Muscle layer of duodenum (tissue), 2 donors: Measurements from ENCODE around the gene SLC6A8.

ENCODE experiments used
- H3K27ac ChIP-seq: one replicate; pipeline ENCODE4 v1.7.0; 2013; ENCODE audit warnings: mild to moderate bottlenecking, low read length
- H3K27me3 ChIP-seq: one replicate; pipeline ENCODE4 v1.7.0; 2013; ENCODE audit warnings: low read depth, mild to moderate bottlenecking, control low read depth, low read length
- H3K36me3 ChIP-seq, 2 donors: one replicate each; pipeline ENCODE4 v1.7.0; 2013; ENCODE audit warnings: low read length in 2 of 2, control low read depth in 1 of 2, mild to moderate bottlenecking in 1 of 2; ENCODE audit not compliant: insufficient read depth in 2 of 2, control insufficient read depth in 1 of 2
- H3K4me1 ChIP-seq, 2 donors: one replicate each; pipeline ENCODE4 v1.7.0; 2013; ENCODE audit warnings: low read length in 2 of 2, mild to moderate bottlenecking in 2 of 2, control low read depth in 1 of 2, moderate library complexity in 1 of 2; ENCODE audit not compliant: insufficient read depth in 2 of 2, control insufficient read depth in 1 of 2
- H3K4me3 ChIP-seq, 2 donors: one replicate each; pipeline ENCODE4 v1.7.0; 2013; ENCODE audit warnings: low read length in 2 of 2, low read depth in 1 of 2, mild to moderate bottlenecking in 1 of 2
- H3K9me3 ChIP-seq, 2 donors: one replicate each; pipeline ENCODE4 v1.7.0; 2013; ENCODE audit warnings: low read length in 2 of 2, control low read depth in 1 of 2, mild to moderate bottlenecking in 1 of 2; ENCODE audit not compliant: control insufficient read depth in 1 of 2
- donor health status: healthy.

The SLC6A8 gene

DNA sequence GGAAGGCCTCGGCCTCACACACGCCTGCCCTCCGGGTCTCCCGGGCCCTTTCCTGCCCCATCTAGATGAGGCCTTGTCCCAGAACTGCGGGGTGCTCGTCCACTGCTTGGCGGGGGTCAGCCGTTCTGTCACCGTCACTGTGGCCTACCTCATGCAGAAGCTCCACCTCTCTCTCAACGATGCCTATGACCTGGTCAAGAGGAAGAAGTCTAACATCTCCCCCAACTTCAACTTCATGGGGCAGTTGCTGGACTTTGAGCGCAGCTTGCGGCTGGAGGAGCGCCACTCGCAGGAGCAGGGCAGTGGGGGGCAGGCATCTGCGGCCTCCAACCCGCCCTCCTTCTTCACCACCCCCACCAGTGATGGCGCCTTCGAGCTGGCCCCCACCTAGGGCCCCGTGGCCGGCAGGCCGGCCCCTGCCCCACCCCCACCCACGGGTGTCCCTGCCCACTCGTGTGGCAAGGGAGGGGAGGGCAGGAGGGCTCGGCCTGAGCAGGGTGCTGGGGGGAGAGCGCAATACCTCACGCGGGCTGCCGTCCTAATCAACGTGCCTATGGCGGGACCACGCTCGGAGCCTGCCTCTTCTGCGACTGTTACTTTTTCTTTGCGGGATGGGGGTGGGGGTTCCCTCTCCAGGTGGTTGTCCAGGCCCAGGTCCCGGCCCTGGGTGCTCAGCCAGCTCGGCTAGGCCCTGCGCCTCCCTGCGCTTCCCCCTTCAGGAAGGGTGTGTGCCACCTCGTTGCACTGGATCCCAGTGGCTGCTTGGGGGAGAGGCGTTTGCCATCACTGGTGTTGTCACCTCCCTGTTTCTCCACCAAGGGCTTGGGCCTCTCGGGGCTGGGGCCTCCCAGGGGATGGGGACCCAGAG is 37.6 kb upstream of the SLC6A8 start:
- no peaks in the 10 kb centered on the region for H3K36me3 ChIP-seq
- H3K4me1 ChIP-seq, result peaks cover 0 to 15% of the 10 kb centered on the region in 2 donors
- no peak overlapping the region for H3K4me3 ChIP-seq
- peaks cover 0 to 8% of the 10 kb centered on the region in 2 donors for H3K9me3 ChIP-seq
- no peak overlapping the region for H3K27ac ChIP-seq
- H3K27me3 ChIP-seq, result peaks cover 4% of the 10 kb centered on the region

DNA sequence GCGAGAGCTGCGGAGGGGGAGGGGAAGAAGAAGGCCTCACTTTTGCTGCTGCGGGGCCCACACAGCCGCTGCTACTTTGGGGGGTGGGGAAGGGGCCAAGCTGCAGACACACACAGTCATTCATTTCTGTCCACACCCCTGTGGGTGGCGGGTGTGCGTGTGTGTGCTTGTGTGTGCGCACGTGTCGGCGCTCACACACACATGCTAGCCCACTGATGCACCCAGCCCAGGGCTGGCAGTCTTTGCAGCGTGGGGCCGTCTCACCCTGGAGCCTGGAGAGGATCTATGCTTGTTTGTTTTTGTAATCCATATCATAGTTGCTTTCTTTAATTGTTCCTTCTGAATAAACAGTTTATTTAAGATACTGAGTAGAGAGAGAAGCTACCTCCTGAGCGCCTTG is 36.8 kb upstream of the SLC6A8 start:
- H3K36me3 ChIP-seq, result no peaks in the 10 kb centered on the region
- peaks cover 3% of the 10 kb centered on the region for H3K27me3 ChIP-seq
- H3K4me3 ChIP-seq, result no peak overlapping the region
- H3K4me1 ChIP-seq, result peaks cover 0 to 15% of the 10 kb centered on the region in 2 donors
- no peak overlapping the region for H3K27ac ChIP-seq
- peaks cover 0 to 8% of the 10 kb centered on the region in 2 donors for H3K9me3 ChIP-seq

DNA sequence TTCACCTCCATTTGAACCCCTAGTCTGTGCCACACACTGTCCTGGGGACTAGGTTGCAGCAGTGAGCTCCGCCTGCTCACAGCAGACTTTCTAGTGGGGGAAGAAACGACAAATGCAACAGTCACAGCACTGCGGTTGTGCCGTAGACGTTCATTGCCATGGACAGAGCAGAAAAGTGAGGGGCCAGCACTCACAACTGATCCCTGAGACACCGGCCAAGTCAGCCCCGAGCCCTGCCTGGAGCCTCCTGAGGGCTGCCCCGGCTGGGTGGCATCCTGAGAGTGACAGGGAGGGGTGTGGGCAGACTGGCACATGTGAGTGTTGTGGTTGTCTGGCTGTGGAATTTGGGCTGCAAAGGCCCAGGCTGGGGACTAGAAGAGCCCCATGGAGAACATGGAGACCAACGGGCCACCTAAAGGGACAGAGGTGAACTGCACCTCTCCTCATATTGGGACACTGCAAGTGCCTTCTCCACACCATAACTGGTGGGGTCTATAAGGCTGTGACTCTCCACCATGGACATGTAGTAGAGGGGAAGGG is 36.1 kb upstream of the SLC6A8 start:
- H3K9me3 ChIP-seq, result peaks cover 0 to 8% of the 10 kb centered on the region in 2 donors
- H3K36me3 ChIP-seq, result no peaks in the 10 kb centered on the region
- no peak overlapping the region for H3K4me3 ChIP-seq
- peaks cover 0 to 14% of the 10 kb centered on the region in 2 donors for H3K4me1 ChIP-seq
- no peaks in the 10 kb centered on the region for H3K27me3 ChIP-seq
- H3K27ac ChIP-seq, result no peak overlapping the region

DNA sequence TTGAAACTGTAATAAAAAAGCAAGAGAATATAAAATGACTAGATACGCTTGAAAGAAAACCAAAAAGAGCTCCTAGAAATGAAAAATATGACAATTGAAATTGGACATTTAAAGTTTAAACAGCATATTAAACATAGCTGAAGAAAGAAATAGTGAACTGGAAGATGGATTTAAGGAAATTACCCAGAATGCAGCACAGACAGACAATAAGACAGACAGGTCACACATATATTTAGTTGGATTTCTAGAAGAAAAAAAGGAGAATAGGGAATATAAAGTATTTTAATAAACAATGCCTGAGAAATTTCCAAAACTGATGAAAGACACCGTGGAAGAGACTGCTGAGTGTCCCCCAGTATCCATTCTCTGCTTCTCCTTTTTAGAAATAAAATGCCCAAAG is 34.2 kb upstream of the SLC6A8 start:
- Histone ChIP-seq H3K4me1 (no peaks in the 10 kb centered on the region), H3K9me3 (peaks cover 0 to 8% of the 10 kb centered on the region in 2 donors), H3K27ac (no peak overlapping the region), H3K27me3 (no peaks in the 10 kb centered on the region), H3K36me3 (no peaks in the 10 kb centered on the region), H3K4me3 (no peak overlapping the region)

DNA sequence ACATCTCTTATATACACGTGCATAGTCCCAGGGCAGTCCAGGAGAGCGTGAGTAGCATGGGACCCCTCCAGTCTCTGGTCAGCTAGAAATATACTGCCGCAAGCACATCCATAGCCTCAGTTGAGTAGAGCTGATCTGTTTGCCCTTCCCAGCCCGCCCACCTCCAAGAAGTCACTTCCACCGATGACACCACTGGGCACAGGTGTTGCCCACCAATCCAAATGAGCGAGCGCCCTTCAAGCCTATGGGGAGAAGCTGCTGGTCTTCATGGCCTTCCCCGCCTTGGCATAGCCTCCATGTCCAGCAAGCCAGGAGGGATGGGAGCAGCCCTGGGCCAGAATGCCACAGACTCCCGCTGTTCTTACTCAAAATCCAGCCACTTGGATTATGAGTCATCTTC is 30.6 kb upstream of the SLC6A8 start:
- no peaks in the 10 kb centered on the region for H3K27me3 ChIP-seq
- H3K9me3 ChIP-seq, result peaks cover 0 to 8% of the 10 kb centered on the region in 2 donors
- no peak overlapping the region for H3K4me3 ChIP-seq
- no peak overlapping the region for H3K27ac ChIP-seq
- no peaks in the 10 kb centered on the region for H3K4me1 ChIP-seq
- no peaks in the 10 kb centered on the region for H3K36me3 ChIP-seq

DNA sequence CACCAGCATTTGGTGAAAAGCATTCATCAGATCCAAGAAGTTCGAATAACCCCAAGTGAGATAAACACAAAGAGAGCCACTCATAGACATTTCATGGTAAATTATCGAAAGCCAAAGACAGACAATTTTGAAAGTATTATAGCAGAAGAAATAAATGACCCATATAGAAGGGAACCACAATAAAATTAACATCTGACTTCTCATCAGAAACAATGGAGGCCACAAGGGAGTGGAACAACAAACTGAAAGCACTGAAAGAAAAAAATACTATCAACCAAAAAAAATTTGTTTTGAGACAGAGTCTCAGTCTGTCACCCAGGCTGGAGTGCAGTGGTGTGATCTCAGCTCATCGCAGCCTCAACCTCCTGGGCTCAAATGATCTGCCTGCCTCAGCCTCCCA is 28.5 kb upstream of the SLC6A8 start:
- Histone ChIP-seq H3K9me3 (peaks cover 0 to under 1% of the 10 kb centered on the region in 2 donors), H3K4me1 (no peaks in the 10 kb centered on the region), H3K27me3 (no peaks in the 10 kb centered on the region), H3K36me3 (no peaks in the 10 kb centered on the region), H3K27ac (no peak overlapping the region), H3K4me3 (no peak overlapping the region)

DNA sequence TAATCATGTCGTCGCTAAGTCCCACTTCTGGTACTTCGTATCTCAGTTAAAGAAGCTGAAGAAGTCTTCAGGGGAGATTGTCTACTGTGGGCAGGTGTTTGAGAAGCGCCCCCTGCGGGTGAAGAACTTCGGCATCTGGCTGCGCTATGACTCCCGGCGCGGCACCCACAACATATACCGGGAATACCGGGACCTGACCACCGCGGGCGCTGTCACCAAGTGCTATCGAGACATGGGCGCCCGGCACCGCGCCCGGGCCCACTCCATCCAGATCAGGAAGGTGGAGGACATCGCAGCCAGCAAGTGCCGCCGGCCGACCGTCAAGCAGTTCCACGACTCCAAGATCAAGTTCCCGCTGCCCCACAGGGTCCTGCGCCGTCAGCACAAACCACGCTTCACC is 25.5 kb upstream of the SLC6A8 start:
- H3K4me1 ChIP-seq, result no peaks in the 10 kb centered on the region
- H3K4me3 ChIP-seq, result no peak overlapping the region
- no peak overlapping the region for H3K27ac ChIP-seq
- H3K9me3 ChIP-seq, result no peaks in the 10 kb centered on the region
- no peaks in the 10 kb centered on the region for H3K36me3 ChIP-seq
- no peaks in the 10 kb centered on the region for H3K27me3 ChIP-seq

DNA sequence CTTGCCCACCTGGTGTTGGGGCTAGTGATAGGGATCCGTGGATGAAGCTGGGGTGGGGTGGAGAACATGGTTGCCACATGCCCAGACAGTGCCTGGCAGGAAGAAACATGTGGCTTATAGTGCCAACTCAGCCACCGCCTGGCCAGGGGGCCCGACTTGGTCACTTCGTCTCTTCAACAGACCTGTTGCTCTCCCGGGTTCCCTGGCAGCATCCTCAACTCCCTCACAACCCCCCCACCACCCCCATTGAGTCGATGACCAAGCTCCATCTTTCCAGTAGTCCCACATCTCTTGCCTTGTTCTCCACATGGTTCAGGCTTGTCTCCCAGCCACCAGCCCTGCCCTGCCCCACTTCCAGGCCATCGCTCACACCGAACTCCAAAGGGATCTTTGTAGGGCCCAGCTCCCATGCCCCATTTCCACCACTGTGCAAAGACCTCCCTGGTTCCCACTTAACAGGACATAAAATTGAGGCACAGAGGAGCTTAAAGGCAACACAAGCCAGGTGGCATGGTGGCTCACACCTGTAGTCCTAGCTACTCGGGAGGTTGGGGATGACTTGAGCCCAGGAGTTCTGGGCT is 21.9 kb upstream of the SLC6A8 start:
- no peaks in the 10 kb centered on the region for H3K36me3 ChIP-seq
- no peak overlapping the region for H3K27ac ChIP-seq
- H3K9me3 ChIP-seq, result no peaks in the 10 kb centered on the region
- no peaks in the 10 kb centered on the region for H3K27me3 ChIP-seq
- H3K4me1 ChIP-seq, result peaks cover 0 to 5% of the 10 kb centered on the region in 2 donors
- H3K4me3 ChIP-seq, result no peak overlapping the region

DNA sequence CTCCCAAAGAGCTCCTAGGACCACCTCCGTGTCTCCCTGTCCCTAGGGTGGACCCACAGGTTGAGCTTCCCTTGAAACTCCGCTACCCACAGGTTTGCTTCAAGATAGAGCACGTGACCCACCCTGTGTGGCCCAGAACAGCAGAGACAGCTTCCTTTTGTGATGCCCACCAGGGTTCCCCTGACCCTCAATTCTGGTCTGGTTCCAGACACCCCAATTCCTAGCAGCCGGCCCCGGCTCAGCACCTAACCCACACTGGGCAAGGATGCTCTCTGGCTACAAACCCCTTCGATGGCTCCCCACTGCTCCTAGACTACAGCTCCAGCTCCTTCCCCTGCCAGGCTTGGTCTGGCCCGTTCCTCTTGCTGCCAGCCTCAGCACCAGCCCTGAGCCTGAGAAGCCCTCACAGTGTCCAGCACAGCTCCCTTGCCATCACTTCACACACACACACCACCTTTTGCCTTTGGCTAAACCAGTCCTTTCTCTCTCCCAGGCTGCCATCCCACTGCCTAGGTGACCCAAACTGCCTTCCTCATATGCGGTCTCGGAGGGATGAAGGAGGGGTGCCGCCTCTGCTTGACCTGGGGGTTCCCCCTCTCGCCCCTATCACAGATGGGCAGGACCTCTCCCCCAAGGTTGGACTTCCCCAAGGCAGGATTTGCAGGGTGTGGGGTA is 20.3 kb upstream of the SLC6A8 start:
- Histone ChIP-seq H3K4me3 (no peak overlapping the region), H3K27ac (no peak overlapping the region), H3K27me3 (no peaks in the 10 kb centered on the region), H3K4me1 (peaks cover 0 to 5% of the 10 kb centered on the region in 2 donors), H3K9me3 (no peaks in the 10 kb centered on the region), H3K36me3 (no peaks in the 10 kb centered on the region)

DNA sequence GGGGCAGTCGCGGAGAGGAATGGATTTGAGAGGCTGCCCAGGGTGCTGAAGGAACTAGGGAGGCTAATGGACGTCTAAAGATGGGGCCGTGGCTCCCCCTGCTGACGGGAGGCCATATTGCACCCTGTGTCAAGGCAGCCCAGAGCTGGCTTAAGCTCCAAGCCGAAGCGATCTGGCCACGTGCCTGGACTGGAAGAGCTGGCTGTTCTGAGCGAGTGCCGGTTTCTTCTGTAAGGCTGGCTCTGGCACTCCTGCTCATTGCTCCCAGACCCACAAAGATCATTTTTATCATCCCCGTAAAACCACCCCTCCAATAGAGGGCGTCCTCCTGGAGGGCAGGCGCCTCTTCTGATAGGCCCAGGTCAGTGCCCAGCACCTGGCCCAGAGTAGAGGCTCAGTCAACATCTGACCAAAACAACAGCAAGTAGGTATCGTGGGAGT is 19.8 kb upstream of the SLC6A8 start:
- Histone ChIP-seq H3K4me1 (peaks cover 0 to 5% of the 10 kb centered on the region in 2 donors), H3K27ac (no peak overlapping the region), H3K9me3 (no peaks in the 10 kb centered on the region), H3K36me3 (no peaks in the 10 kb centered on the region), H3K27me3 (no peaks in the 10 kb centered on the region), H3K4me3 (no peak overlapping the region)
